Neural crest cell (in vitro differentiated cells): ENCODE measurements around the gene CDKN2A. TPM values are rescaled to one million over a fixed set of nuclear protein-coding genes. Genes with fewer than 3 reads are reported as not detected.

Experiments used
- DNase-seq: peaks from one replicate; pipeline ENCODE4 v3.0.0; 2021; ENCODE audit warnings: low read depth, mixed read lengths, low spot score
- H3K27ac Mint-ChIP-seq: one replicate; pipeline ENCODE4 v1.8.0; 2021; ENCODE audit warnings: mild to moderate bottlenecking, mixed read lengths; ENCODE audit not compliant: unreplicated experiment
- H3K27me3 Mint-ChIP-seq: 2 replicates; pipeline ENCODE4 v1.8.0; 2021; ENCODE audit warnings: low read depth, mild to moderate bottlenecking, mixed read lengths
- H3K36me3 Mint-ChIP-seq: 2 replicates; pipeline ENCODE4 v1.8.0; 2021; ENCODE audit warnings: low read depth, mild to moderate bottlenecking, mixed read lengths
- H3K4me1 Mint-ChIP-seq: 2 replicates; pipeline ENCODE4 v1.8.0; 2021; ENCODE audit warnings: mixed read lengths
- H3K4me3 Mint-ChIP-seq: one replicate; pipeline ENCODE4 v1.8.0; 2021; ENCODE audit warnings: mild to moderate bottlenecking, mixed read lengths
- H3K9me3 Mint-ChIP-seq: 2 replicates; pipeline ENCODE4 v1.8.0; 2021; ENCODE audit warnings: mixed read lengths
- CTCF ChIP-seq: fragments of 200-600 bp; sonication (generic); conservative IDR thresholded peaks from 2 replicates; pipeline ENCODE4 v1.5.0; 2021; ENCODE audit warnings: antibody characterized with exemption, mild to moderate bottlenecking
- long read RNA-seq: library from polyadenylated mRNA; unstranded; transcript quantifications from one replicate; pipeline ENCODE4 v2.0.0, GENCODE V29; 2020
- total RNA-seq: library from RNA; stranded (reverse); gene quantifications from 2 replicates; pipeline ENCODE4 v1.2.1, GENCODE V29; 2021

CDKN2A gene
- 0.68 TPM in 1 of 2 replicates, not detected in the other for total RNA-seq
- long read RNA-seq = 0 reads

- Mint-ChIP-seq H3K27ac (no peak within 1 kb of the TSS), H3K4me3 (peak within 1 kb of the TSS; percentile 86), H3K27me3 (peaks cover 92% of the 10 kb centered on the region), H3K4me1 (peaks cover 13% of the 10 kb centered on the region), H3K9me3 (no peaks in the 10 kb centered on the region), H3K36me3 (peaks cover 3% of the 10 kb centered on the region)
- no peak for TF ChIP-seq CTCF
- no peak for DNase-seq
Observed at GRCh38 chr9:21993893-21994555, at the start of gene CDKN2A. CDKN2A (minus strand) TSS chr9:21994392.

- peaks cover 30% of the 10 kb centered on the region for H3K27me3 Mint-ChIP-seq
- H3K27ac Mint-ChIP-seq = no peak overlapping the region
- H3K36me3 Mint-ChIP-seq = no peaks in the 10 kb centered on the region
- H3K4me3 Mint-ChIP-seq = no peak overlapping the region
- no peaks in the 10 kb centered on the region for H3K9me3 Mint-ChIP-seq
- DNase-seq = no peak
- H3K4me1 Mint-ChIP-seq = no peaks in the 10 kb centered on the region
- TF ChIP-seq CTCF = no peak
Observed at GRCh38 chr9:22043928-22044327, 49.7 kb upstream of the CDKN2A start.

- Mint-ChIP-seq H3K4me1 (no peaks in the 10 kb centered on the region), H3K27ac (no peak overlapping the region), H3K4me3 (no peak overlapping the region), H3K27me3 (peaks cover 23% of the 10 kb centered on the region), H3K9me3 (no peaks in the 10 kb centered on the region), H3K36me3 (no peaks in the 10 kb centered on the region)
- DNase-seq = no peak
- no peak for TF ChIP-seq CTCF
Observed at GRCh38 chr9:22041775-22042174, 47.6 kb upstream of the CDKN2A start.

- Mint-ChIP-seq H3K9me3 (no peaks in the 10 kb centered on the region), H3K27ac (no peak overlapping the region), H3K4me3 (no peak overlapping the region), H3K36me3 (no peaks in the 10 kb centered on the region), H3K27me3 (peaks cover 20% of the 10 kb centered on the region), H3K4me1 (no peaks in the 10 kb centered on the region)
- no peak for TF ChIP-seq CTCF
- DNase-seq = no peak
Observed at GRCh38 chr9:22041344-22041743, 47.2 kb upstream of the CDKN2A start.

GRCh38 chr9:22040760-22041159 lies 46.6 kb upstream of the CDKN2A start:
- Mint-ChIP-seq H3K27ac (no peak overlapping the region), H3K36me3 (no peaks in the 10 kb centered on the region), H3K9me3 (no peaks in the 10 kb centered on the region)

More at GRCh38 chr9:22040760-22041159, 46.6 kb upstream of the CDKN2A start:
- H3K27me3 Mint-ChIP-seq = peaks cover 18% of the 10 kb centered on the region
- no peak overlapping the region for H3K4me3 Mint-ChIP-seq
- no peak for TF ChIP-seq CTCF
- no peak for DNase-seq
- no peaks in the 10 kb centered on the region for H3K4me1 Mint-ChIP-seq
